Putamen (tissue), 1 donor: ENCODE results near the gene ZNF277.
"Not testable (repeated sequence)": the region's sequence is repeated elsewhere in the genome, so short reads cannot be mapped to it uniquely, and the experiment has no call there.

Source experiments
- DNase-seq: peaks from one replicate; pipeline ENCODE4 v3.0.0-alpha.2; 2016; ENCODE audit warnings: low spot score

The ZNF277 gene

GRCh38 chr7:112293416-112293815 lies 86.9 kb downstream of the ZNF277 start:
- DNase-seq, result no peak

DNA sequence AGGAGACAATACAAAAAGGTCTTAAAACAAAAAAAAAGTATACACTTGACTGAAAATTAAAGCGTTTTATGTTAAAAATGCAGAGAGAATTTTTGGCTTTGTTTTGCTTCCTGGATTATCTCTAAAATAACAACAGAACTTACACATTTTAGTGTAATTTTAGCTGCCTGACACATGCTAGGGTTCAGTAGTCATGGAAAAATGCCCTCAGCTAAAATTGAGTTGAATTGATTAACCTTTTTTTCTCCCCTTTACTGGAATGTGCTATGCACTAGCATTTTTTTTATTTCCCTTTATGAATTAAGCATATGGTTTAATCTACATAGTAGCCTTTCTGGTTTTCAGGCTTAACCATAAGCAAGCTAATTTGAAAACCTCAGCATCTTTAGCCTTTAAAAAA lies 89.9 kb downstream of the ZNF277 start:
- DNase-seq, result no peak

DNA sequence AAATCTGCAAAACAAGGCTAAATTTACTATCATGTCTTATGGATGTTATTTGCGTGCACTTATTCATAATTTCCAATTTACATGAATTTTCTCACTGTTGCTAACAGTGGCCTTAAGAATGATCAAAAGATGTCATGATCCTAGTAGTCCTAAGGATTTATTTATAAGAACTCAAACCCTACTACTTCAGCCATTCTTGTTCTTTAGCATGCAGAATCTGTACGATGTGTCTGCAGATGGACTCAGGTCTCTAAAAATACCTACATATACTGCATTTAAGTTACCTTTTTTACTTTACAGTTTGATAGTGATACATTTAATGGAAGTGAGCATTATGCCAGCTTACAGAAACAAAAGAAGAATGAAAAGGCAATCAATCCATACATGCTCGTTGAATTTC lies 91.2 kb downstream of the ZNF277 start:
- DNase-seq, result no peak

DNA sequence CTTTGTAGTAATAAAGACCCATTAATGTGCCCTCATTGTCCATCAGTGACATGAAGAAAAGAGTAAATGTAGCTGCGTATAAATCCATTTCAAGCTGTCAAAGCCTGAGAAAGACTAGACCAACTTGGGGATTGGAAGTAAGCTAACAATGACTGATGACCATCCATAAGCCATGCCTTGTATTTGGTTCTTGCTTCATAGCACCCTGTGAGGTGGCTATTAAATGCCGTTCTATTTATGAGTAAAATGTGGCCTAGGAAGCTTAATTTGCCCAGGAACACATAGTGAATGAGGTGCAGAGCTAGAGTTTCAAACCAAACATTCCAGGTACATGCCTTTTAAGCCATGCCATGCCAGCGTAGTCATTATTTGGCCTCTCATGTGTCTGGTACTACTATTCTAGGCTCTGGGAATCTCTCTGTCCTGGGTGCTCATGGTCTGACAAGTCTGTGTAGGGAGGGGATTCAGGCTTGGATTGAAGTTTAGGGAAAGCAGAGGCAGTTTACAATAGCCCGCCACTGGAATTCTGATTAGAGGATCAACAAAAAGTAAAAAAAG lies 92.1 kb downstream of the ZNF277 start:
- no peak for DNase-seq

GRCh38 chr7:112300072-112300471 lies 93.6 kb downstream of the ZNF277 start:
- DNase-seq, result no peak

DNA sequence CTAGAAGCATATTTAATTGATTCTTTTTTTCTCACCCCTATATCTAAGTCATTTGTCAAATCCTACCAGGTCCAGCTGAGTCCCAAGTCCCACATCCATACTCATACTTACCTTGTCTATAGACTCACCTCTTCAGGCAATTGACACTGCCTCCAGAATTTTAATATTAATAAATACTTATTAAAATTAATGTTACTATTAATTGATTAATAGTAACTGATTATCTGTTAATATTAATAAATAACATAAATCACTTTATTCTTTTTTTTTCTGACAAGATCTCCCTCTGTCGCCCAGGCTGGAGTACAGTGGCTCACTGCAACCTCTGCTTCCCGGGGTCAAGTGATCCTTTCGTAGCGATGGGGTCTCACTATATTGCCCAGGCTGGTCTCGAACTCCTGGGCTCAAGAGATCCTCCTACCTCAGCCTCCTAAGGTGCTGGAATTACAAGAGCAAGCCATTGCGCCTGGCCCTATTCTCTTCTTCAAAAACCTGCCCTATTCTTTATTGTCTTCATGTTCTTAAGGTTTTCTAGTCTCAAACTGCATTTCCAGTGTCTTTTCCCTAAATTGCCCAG lies 94.4 kb downstream of the ZNF277 start:
- DNase-seq, result no peak

DNA sequence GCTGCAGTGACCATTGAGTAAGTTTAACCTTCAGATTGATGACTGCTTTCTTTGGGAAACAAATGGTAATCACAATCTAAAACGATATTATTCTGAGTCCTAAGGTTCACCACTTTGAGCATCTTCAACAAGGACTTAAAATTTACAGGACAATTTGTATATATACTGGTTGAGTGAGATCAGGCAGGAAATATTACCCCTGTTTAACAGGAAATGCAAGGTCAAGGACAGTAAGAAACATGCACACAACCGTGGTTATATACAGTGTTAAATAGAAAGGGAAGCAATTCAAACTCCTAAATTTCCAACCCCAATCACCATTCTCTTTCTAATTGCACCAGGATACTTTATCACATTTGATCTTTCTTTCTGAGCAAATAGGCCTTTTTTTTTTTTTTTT lies 96.1 kb downstream of the ZNF277 start:
- no peak for DNase-seq

GRCh38 chr7:112306903-112307302 lies 100.4 kb downstream of the ZNF277 start:
- DNase-seq, result no peak

- no peak for DNase-seq
Measured at GRCh38 chr7:112307506-112307905, 101.0 kb downstream of the ZNF277 start.

- no peak for DNase-seq
Measured at GRCh38 chr7:112308974-112309373, 102.5 kb downstream of the ZNF277 start.

DNA sequence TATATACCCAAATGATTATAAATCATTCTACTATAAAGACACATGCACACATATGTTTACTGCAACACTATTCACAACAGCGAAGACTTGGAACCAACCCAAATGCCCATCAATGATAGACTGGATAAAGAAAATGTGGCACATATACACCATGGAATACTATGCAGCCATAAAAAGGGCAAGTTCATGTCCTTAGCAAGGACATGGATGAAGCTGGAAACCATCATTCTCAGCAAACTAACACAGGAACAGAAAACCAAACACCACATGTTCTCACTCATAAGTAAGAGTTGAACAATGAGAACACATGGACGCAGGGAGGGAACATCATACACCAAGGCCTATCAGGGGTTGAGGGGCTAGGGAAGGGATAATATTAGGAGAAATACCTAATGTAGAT lies 110.3 kb downstream of the ZNF277 start:
- DNase-seq, result not testable (repeated sequence)

DNA sequence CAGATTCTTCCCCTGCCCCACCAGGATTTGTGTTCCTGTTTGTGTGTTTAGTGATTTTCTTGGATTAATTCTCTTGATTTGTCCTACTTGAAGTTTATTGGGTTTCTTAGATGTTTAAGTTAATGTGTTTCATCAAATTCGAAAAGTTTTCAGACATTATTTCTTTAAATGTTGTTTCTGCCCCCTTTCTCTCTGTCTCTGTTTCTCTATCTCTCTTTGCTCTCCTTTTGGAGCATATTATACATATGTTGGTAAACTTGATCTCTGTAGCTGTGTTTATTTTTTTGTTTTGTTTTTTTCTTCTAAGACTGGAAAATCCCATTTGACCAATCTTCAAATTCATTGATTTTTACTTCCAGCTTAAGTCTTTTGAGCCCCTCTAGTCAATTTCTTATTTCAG lies 115.6 kb downstream of the ZNF277 start:
- no peak for DNase-seq

DNA sequence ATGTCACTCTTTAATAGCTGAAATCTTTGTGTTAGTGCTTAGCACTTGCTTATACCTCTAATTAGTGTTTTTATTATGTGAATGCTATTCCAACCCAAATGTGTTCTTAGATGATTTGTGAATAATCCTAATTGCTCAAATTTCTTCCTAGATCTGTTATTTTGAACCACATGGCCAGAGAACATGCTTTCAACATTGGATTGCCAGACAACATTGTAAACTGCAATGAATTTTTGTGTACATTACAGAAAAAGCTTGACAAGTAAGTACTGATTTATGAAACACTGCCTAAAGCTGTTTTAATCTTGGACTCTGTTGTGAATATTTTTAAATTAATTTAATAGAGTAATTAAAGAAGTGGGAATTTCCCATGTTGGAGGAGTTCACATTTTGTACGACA lies 121.1 kb downstream of the ZNF277 start:
- DNase-seq, result no peak

- DNase-seq, result no peak
Measured at GRCh38 chr7:112331492-112331891, 125.0 kb downstream of the ZNF277 start.

DNA sequence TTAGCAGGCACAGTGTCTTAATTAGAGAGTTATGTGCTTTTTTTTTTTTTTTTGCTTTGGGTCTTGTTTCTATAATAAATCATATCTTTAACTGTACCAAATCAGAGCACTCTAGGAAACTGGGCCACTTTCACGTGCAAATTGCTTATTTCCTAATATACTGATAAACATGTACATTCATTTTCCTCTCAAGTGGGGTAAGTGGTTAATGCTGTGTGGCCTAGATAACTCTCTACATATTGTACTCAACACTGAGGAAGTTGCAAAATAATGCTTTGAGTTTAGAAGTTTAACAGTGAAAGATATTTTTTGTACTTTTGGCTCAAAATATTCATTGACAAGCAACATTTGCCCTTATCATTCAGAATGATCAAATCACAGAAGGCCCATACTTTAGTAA lies 127.9 kb downstream of the ZNF277 start:
- no peak for DNase-seq

- no peak for DNase-seq
Measured at GRCh38 chr7:112336261-112336660, 129.8 kb downstream of the ZNF277 start.

DNA sequence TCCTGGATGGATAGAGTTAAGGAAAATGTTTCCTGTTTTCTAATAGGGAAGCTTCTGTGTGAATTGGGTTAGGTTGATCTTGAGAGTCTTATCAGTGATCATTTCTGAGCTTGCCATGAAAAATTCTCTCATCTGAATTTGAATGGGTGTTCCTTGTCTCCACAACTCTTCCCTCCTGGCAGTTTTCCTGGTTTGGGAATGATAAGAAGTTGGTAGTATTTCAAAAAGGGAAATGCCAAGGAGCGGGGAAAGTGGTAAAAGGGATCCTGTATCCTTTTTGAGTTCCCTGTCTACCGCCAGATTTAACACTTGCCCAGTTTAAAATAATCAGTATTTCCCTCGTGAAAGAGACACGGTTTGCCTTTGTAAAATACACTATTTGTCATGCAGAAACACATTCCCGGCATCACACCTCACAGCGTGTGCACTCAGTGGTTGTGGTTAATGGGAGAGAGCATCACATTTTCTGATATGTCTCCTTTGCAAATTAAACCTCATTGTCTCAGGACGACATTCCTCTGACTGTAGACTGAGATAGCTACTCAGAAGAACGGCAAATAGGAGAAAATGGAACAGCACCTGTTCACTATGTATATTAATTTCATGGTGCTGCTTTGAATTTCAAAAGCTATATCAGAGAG lies 130.6 kb downstream of the ZNF277 start:
- no peak for DNase-seq

GRCh38 chr7:112337892-112338291 lies 131.4 kb downstream of the ZNF277 start:
- DNase-seq, result no peak

DNA sequence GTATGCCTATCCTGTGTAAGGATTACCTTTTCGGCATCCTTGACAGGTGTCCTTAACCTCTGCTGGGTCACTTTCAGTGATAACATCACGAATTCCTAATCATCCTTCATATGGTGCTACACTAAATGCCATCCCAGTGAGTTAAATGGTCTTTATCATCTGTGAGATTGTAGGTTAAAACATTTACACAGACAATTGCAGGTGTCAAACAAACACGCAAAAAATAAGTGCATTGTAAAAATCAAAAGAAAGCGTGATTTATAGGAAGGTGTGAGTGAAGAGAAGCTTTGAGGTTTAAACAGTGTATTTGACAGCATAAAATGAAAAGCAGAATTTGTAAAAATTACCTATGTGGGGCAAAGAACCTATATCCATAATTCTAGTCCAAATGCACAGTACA lies 132.3 kb downstream of the ZNF277 start:
- no peak for DNase-seq

DNA sequence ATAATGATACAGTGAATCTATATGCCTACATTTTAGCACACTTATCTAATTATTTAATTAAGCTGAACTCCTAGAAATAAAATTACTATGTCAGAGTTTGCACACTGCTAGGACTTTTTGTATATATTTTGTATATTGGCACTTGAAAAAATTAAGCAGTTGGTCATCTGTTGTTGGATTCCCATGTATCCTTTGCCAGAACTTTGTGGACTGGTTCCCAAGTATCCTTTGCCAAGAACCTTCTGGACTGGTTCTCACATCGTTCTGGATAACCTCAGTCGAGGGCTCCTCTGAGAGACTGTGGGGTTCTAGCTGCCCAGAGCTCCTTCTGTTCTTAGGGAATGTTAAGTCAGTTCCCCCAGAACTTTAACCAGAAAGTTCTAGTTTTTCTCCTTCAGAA lies 135.0 kb downstream of the ZNF277 start:
- DNase-seq, result no peak

DNA sequence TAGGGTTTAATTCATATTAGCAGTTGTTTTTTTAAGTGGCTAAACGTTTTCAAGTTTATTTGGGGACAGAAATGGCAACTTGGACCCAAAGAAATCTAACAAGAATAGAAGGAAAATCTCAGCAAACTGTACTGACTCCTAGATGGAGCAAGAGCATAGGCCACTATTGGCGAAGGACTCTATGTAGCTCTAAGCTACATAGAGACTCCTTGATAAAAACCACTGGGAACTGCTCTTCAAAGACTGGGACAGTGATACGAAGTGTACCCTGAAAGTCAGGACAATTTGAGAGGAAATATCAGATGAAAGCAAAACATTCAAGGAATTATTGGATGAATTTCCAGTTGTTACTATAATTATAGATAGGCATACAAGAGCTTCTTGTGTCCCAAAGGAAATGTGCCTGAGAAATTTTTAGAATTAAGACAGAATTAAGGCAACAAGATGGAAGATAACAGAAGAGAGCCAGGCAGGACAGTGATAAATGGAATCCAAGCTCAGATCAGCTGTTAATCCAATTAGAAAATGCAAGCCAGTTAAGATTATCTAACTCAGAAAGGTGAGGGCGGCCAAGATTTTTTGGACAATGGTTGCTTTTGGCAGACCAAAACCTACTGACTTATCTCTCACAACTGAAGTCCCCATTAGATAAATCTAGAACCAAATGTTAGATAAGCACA lies 140.0 kb downstream of the ZNF277 start:
- DNase-seq, result no peak

DNA sequence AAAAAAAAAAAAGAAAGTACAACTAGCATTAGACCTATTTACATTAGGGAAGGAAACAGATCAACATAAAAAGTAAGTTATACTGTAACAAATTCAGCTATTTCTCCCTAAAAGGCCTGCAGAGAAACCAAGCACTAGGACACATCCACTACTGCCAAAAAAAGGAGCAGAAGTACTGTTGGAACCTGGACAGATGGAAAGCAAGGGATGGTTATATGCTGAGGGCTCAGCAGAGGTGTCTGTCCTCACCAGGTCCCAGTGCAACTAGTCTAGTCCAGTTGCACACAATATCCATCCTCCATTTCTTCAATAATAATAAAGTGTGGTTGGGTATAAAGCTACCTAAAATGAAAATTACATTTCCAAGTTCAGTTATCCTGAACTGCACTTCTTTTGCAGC lies 140.6 kb downstream of the ZNF277 start:
- no peak for DNase-seq

DNA sequence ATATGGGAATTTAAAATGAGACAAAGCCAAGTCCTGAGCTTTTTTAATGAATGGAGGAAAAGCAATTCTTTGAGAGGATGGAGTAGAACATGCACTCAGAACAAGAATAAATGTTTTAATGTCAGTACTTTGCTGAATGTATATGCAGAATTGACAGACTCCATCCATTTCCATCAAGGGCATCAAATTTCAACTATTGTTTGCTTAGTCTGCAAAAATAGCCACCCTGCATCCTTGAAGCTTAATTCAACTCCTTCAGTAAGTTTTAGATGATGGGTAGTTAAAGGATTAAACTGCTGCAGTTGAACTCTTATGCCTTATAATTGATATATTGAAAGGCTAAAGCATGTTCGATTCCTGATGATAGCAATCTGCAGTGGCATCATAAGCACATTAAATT lies 144.1 kb downstream of the ZNF277 start:
- DNase-seq, result no peak
